Activated T-cell treated with anti-CD3 and anti-CD28 coated beads, Interleukin-2, amount 50 U/mL, for 1 hour (primary cell): ENCODE results near the gene IFFO2.
A peak's percentile ranks its signal among the peaks of the same experiment; 100 is the strongest.
"Not testable (repeated sequence)": the region's sequence is repeated elsewhere in the genome, so short reads cannot be mapped to it uniquely, and the experiment has no call there.

Experiments used
- DNase-seq: peaks from one replicate; pipeline ENCODE4 v3.0.0-alpha.2; 2020

IFFO2 gene

GRCh38 chr1:18917071-18917799, 39.2 kb downstream of the IFFO2 start:
- DNase-seq, result no peak

- DNase-seq, result no peak
These were observed 41.1 kb downstream of the IFFO2 start for GRCh38 chr1:18915341-18915740.

DNA sequence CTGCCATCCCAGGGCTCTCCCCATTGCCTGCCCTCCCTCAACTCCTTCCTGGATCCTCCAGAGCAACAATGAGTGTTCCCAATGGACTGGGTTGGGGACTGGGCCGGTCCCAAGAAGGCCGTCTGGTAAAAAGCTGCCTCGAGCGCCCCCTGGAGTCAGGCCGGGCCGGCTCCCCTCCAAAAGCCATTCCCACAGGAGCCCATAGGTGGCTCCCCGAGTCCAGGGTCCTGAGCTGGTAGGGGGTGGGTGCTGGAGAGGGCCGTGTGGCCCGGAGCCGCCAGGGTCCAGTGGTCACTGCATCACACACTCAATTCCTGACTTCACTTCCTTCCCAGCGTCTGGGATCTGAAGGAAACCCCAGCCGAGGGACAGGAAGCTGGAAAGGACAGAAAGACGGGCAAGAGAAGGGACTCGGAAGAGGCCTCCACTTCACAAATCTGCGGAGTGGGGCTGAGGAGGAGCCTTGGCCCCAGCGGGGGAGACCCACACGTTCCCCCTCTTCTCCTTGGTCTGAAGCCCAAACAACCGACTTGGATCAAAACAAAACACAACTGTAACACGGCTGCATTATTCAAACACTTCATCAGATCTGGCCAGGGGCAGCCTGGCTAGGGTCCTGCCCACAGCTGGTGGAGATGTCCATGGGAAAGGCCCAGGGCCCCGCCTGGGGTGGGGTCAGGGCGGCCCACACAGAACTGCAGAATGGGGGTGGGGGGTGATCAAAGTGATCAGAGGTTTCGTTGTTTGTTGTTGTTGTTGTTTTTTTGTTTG, 43.2 kb downstream of the IFFO2 start:
- peak; percentile 79 for DNase-seq

DNA sequence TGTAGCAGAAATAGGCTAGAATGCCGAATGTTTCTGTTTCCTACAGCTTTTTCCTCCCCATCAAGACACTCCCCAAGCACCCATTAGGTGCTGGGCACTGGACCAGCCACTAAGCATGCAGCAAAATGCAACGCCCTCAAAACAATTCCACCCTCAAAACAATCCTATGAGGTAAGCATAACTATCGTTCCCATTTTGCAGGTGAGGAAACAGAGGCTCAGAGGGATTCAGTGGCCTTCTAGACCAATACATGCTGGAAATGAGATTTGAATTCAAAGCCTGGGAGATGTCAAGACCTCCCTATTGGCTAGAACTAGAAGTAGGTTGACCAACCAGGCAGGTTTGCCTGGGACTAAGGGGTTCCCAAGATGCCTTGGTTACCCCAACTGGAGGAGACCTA, 43.9 kb downstream of the IFFO2 start:
- no peak for DNase-seq

- DNase-seq, result no peak
These were observed 47.3 kb downstream of the IFFO2 start for GRCh38 chr1:18908911-18909771.

- DNase-seq, result no peak
These were observed 48.3 kb downstream of the IFFO2 start for GRCh38 chr1:18907917-18908845.

DNA sequence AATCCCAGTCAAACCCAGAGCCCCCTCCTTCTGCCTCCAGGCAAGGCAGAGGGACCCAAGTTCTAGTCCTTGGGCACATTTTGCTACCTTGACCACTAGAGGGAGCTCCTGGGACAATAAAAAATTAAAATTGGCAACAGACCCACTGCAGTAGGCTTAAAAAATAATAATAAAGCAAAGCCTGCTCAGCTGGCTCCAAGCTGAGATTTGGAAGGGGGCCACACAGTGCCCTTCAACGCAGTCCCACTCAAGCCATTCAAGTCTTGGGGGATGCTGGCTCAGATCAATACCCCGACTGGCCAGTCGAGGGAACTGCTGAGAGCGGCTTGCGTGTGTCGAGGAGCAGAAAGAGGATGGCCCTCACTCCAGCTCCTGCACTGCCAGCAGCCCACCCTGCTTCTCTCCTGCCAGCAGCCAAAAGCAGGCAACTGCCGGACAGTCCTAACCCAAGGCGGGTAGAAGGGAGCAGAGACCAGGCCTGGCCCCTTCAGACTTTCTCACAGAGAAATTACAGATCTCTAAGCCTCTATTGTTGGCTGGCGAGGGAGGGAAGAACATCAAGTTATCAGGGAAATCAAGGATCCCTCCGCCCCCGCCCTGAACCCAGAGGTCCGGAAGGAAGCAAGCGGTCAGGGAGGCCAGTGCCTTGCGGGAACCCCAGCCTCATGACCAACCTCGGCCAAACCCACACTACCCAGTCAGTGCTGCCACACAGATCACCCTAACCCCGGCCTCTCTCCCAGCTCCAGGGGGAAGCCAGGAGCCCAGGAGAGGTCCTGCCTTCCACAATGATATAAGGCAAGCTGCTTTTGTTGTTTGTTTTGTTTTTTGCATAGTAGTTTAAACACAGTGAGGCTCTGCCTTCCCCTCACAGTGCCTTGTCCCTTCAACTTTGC, 49.2 kb downstream of the IFFO2 start:
- peak; percentile 58 for DNase-seq

GRCh38 chr1:18903291-18903756, 53.2 kb downstream of the IFFO2 start:
- DNase-seq, result no peak

GRCh38 chr1:18902523-18903290, 53.8 kb downstream of the IFFO2 start, which contains the start of gene ALDH4A1:
ALDH4A1 (minus strand) TSS chr1:18902555; CDS start chr1:18902523, 32 bp downstream.
- peak; percentile 86 for DNase-seq

DNA sequence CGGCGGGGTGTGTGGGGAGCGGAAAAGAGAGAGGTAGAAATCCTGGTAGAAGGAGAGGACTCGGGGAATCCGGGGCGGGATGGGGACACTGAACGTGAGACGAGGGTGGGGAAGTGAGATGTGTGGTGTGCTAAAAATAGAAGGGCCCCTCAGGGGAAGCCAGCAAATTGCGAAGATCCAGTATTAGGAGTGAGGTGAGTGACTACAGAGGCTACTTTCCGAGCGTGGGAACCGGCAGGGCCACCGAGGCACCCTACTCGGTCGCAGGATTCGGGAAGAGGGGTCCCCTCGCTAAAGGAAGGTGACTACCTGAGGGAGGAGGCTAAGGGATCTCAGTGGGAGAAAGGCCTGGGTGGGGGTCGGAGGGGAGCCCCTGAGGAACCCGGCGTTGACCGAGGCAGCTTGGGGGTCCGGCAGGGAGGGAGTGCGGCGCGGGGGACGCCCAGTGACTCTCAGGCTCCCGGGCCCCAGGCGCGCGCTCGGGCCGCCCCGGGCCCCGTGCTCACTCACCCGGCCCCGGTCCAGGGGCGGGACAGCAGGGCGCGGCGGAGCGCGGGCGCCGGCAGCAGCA, 54.4 kb downstream of the IFFO2 start:
- no peak for DNase-seq

GRCh38 chr1:18901147-18901951, 55.1 kb downstream of the IFFO2 start:
- no peak for DNase-seq

DNA sequence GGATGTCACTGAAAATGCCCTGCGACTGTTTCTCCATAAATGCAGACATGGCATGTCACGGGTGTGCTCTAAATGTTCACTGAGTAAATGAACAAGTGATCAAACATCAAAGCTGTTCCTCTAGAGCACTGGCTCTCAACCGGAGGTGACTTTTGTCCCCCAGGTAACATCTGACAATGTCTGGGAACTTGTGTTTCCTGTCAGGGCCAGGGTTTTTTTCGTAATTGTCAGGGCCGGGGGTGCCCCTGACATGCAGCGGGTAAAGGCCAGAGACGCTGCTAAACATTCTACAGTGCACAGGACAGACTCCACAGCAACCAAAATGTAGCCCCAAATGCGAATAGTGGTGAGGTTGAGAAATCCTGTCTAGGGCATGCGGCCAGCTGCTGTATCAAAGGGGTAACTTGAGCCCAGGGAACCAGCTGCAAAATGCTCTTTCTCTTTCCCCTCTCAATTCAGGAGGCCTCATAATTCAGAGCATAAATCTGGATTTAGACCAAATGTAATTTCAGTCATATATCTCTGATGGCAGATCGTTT, 56.1 kb downstream of the IFFO2 start:
- DNase-seq, result no peak

- DNase-seq, result no peak
These were observed 57.0 kb downstream of the IFFO2 start for GRCh38 chr1:18899363-18900049.

DNA sequence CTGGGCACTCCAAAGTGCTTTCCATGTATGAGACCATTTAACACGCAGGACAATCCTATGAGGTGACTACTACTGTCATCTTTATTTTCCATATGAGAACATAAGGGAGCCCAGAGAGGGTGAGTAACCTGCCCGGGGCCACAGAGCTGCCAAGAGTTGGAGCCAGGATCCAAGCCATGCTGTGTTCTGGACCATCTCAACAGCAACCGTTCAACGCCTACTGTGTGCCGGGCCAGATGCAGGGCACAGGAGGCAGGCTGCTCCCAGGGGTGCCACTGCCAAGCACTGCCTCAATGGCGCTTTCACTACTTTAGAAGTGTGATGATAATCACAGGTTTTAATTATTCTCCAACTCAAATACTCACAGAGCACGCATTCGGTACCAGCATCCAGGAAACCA, 57.9 kb downstream of the IFFO2 start:
- no peak for DNase-seq

GRCh38 chr1:18895317-18895716, 61.2 kb downstream of the IFFO2 start:
- no peak for DNase-seq

- no peak for DNase-seq
These were observed 63.4 kb downstream of the IFFO2 start for GRCh38 chr1:18893120-18893519.

DNA sequence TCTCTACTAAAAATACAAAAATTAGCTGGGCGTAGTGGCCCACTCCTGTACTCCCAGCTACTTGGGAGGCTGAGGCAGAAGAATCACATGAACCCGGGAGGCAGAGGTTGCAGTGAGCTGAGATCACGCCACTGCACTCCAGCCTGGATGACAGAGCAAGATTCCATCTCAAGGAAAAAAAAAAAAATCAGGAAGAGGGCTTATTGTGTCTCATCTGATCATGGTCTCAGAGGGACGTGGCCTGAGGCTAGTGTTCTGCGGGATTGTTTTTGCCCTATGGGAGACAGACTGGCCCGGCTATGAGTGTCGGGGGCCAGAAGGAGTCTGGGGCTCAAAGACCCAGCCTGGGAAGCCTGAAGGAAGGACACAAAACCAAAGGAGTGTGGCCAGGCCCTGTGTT, 64.6 kb downstream of the IFFO2 start:
- not testable (repeated sequence) for DNase-seq

- no peak for DNase-seq
These were observed 65.1 kb downstream of the IFFO2 start for GRCh38 chr1:18891426-18891780.
